NCI-H2227 (cell line): ENCODE measurements around the gene TXNDC11.
"Not testable (repeated sequence)": the region's sequence is repeated elsewhere in the genome, so short reads cannot be mapped to it uniquely, and the experiment has no call there.

ENCODE experiments used
- DNase-seq: peaks from one replicate; lab custom pipeline; 2025; ENCODE audit not compliant: unreplicated experiment; lab: John Stamatoyannopoulos, UW

TXNDC11 gene

GRCh38 chr16:11742536-11743307, at the start of gene TXNDC11:
TXNDC11 (minus strand) TSS chr16:11742857; CDS start chr16:11742730, 127 bp downstream.
- peak; percentile 99 for DNase-seq

GRCh38 chr16:11791144-11791828, 48.6 kb upstream of the TXNDC11 start:
- no peak for DNase-seq

GRCh38 chr16:11788914-11789313, 46.3 kb upstream of the TXNDC11 start:
- DNase-seq, result no peak

GRCh38 chr16:11784980-11785599, 42.4 kb upstream of the TXNDC11 start:
- DNase-seq, result not testable (repeated sequence)

- DNase-seq, result not testable (repeated sequence)
These were observed 41.7 kb upstream of the TXNDC11 start for GRCh38 chr16:11784381-11784780.

- no peak for DNase-seq
These were observed 41.3 kb upstream of the TXNDC11 start for GRCh38 chr16:11784038-11784369.

- no peak for DNase-seq
These were observed 40.8 kb upstream of the TXNDC11 start for GRCh38 chr16:11783319-11784037.

- peak; percentile 38 for DNase-seq
These were observed 39.1 kb upstream of the TXNDC11 start for GRCh38 chr16:11781773-11782172.

- peak; percentile 33 for DNase-seq
These were observed 38.5 kb upstream of the TXNDC11 start for GRCh38 chr16:11780991-11781680.

- no peak for DNase-seq
These were observed 36.4 kb upstream of the TXNDC11 start for GRCh38 chr16:11779074-11779473.

- no peak for DNase-seq
These were observed 31.5 kb upstream of the TXNDC11 start for GRCh38 chr16:11774065-11774626.

GRCh38 chr16:11768849-11769248, 26.2 kb upstream of the TXNDC11 start:
- no peak for DNase-seq

- no peak for DNase-seq
These were observed 19.8 kb upstream of the TXNDC11 start for GRCh38 chr16:11762431-11762830.

- DNase-seq, result no peak
These were observed 17.3 kb upstream of the TXNDC11 start for GRCh38 chr16:11759997-11760396.

GRCh38 chr16:11759163-11759834, 16.6 kb upstream of the TXNDC11 start:
- no peak for DNase-seq

GRCh38 chr16:11757671-11758545, 15.3 kb upstream of the TXNDC11 start:
- no peak for DNase-seq

- DNase-seq, result no peak
These were observed 13.6 kb upstream of the TXNDC11 start for GRCh38 chr16:11756248-11756647.

GRCh38 chr16:11755022-11755760, 12.5 kb upstream of the TXNDC11 start:
- no peak for DNase-seq
